ENCODE measurements around the gene BAIAP2. TPM values are rescaled to one million over a fixed set of nuclear protein-coding genes. Genes with fewer than 3 reads are reported as not detected.
A peak's percentile ranks its signal among the peaks of the same experiment; 100 is the strongest.

The BAIAP2 gene
- total RNA-seq, 2 experiments from 2014 or later: 5.9 to 6.3 TPM

GRCh38 chr17:80992948-80993624 lies 41.9 kb upstream of the BAIAP2 start:
- Mint-ChIP-seq H3K27me3 (no peaks in the 10 kb centered on the region), H3K4me3 (peak overlapping the region; percentile 71), H3K36me3 (ENCODE audit: low read depth) (peaks cover 5% of the 10 kb centered on the region), H3K4me1 (ENCODE audit: low read depth) (peaks cover 23% of the 10 kb centered on the region), H3K27ac (peak overlapping the region; percentile 25), H3K9me3 (no peaks in the 10 kb centered on the region)
- ATAC-seq (no peak), DNase-seq (no peak)
- intact Hi-C loops (cut with micrococcal nuclease): no loop called here
- ChIA-PET POLR2A (interaction anchor here (0.6 to 2.1 kb wide), 4 partner anchors 9 to 617 kb away, joined by 3 to 8 read pairs (median 4); no protein-coding TSS in a partner anchor), CTCF (interaction anchor here (1.2 to 2.6 kb wide), 2 partner anchors 25 to 109 kb away, joined by 5 to 6 read pairs; no protein-coding TSS in a partner anchor)
- TF ChIP-seq, protein P1, sequence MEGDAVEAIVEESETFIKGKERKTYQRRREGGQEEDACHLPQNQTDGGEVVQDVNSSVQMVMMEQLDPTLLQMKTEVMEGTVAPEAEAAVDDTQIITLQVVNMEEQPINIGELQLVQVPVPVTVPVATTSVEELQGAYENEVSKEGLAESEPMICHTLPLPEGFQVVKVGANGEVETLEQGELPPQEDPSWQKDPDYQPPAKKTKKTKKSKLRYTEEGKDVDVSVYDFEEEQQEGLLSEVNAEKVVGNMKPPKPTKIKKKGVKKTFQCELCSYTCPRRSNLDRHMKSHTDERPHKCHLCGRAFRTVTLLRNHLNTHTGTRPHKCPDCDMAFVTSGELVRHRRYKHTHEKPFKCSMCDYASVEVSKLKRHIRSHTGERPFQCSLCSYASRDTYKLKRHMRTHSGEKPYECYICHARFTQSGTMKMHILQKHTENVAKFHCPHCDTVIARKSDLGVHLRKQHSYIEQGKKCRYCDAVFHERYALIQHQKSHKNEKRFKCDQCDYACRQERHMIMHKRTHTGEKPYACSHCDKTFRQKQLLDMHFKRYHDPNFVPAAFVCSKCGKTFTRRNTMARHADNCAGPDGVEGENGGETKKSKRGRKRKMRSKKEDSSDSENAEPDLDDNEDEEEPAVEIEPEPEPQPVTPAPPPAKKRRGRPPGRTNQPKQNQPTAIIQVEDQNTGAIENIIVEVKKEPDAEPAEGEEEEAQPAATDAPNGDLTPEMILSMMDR (IDR thresholded peaks at IDR 0.05): no peak

- H3K9me3 Mint-ChIP-seq: no peaks in the 10 kb centered on the region
- TF ChIP-seq, protein P1 (IDR thresholded peaks at IDR 0.05): no peak
- H3K27me3 Mint-ChIP-seq: no peaks in the 10 kb centered on the region
- ChIA-PET CTCF (interaction anchor here (1.0 to 1.5 kb wide), 2 partner anchors 41 to 568 kb away, joined by 3 read pairs; no protein-coding TSS in a partner anchor), POLR2A (no interaction called here)
- H3K36me3 Mint-ChIP-seq (ENCODE audit: low read depth): peaks cover 10% of the 10 kb centered on the region
- intact Hi-C loops (cut with micrococcal nuclease): no loop called here
- H3K27ac Mint-ChIP-seq: no peak overlapping the region
- DNase-seq (no peak), ATAC-seq (no peak)
- no peak overlapping the region for H3K4me3 Mint-ChIP-seq
- H3K4me1 Mint-ChIP-seq (ENCODE audit: low read depth): peaks cover 14% of the 10 kb centered on the region
These were observed 39.8 kb upstream of the BAIAP2 start for GRCh38 chr17:80995131-80995530.

DNA sequence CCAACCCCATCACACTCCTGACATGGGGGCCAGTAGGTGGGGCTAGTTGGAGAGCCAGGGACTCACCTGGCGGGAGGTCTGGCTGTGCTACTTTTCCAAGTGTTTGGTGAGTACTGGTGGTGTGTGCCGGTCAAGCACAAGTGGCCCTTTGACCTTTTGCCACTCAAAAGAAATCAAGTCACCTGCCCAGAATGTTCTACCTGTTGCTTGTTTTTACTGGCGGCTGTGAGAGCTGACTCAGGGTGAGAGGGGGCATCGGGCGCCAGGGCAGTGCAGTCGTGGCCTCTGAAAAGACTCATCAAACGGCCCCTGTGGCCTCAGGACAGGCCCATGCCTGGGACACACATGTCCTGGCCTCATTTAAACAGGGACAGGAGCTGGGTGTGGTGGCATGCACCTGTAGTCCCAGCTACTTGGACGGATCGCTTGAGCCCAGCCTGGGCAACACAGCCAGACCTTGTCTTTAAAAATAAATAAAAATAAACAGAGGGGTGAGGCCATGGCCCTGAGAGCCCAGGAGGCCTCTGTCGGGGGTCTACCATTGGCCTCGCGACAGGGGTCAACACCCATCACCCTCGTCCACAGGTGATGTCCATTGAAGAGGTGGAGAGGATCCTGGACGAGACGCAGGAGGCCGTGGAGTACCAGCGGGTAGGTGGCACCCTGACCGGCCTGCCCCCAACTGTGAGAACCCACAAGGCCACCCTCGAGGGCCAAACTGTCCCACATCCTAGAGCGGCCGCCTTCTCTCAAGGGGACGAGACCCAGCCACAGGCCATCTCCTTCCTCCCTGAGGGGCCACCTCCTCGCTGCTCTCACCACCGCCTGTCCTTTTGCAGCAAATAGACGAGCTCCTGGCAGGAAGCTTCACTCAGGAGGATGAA lies 38.3 kb upstream of the BAIAP2 start:
- no peak overlapping the region for H3K27ac Mint-ChIP-seq
- POLR2A ChIA-PET: interaction anchor here (1.0 kb wide), 1 partner anchor 79 kb away, joined by 3 read pairs; no protein-coding TSS in a partner anchor
- peaks cover 2% of the 10 kb centered on the region for H3K27me3 Mint-ChIP-seq
- H3K4me1 Mint-ChIP-seq (ENCODE audit: low read depth): peaks cover 10% of the 10 kb centered on the region
- no peak overlapping the region for H3K4me3 Mint-ChIP-seq
- ATAC-seq (no peak), DNase-seq (no peak)
- no peaks in the 10 kb centered on the region for H3K9me3 Mint-ChIP-seq
- TF ChIP-seq, protein P1 (IDR thresholded peaks at IDR 0.05): no peak
- intact Hi-C loops (cut with micrococcal nuclease): no loop called here
- peaks cover 10% of the 10 kb centered on the region for H3K36me3 Mint-ChIP-seq (ENCODE audit: low read depth)
- CTCF ChIA-PET: no interaction called here

GRCh38 chr17:80997424-80998117 lies 37.4 kb upstream of the BAIAP2 start:
- CTCF ChIA-PET: no interaction called here

More at GRCh38 chr17:80997424-80998117, 37.4 kb upstream of the BAIAP2 start:
- intact Hi-C loops (cut with micrococcal nuclease): no loop called here
- Mint-ChIP-seq H3K9me3 (no peaks in the 10 kb centered on the region), H3K4me3 (no peak overlapping the region), H3K4me1 (ENCODE audit: low read depth) (peaks cover 10% of the 10 kb centered on the region), H3K27ac (no peak overlapping the region), H3K27me3 (peaks cover 2% of the 10 kb centered on the region), H3K36me3 (ENCODE audit: low read depth) (peaks cover 10% of the 10 kb centered on the region)
- ATAC-seq: no peak
- TF ChIP-seq, protein P1 (IDR thresholded peaks at IDR 0.05): no peak
- POLR2A ChIA-PET: no interaction called here
- DNase-seq: no peak

All from activated CD8-positive, alpha-beta T cell treated with anti-CD3 and anti-CD28 coated beads for 36 hours (primary cell).